GM12874 (cell line): Measurements from ENCODE around the gene CDRT15.
A peak's percentile ranks its signal among the peaks of the same experiment; 100 is the strongest.

Experiments
- TF ChIP-seq, protein P1 (sequence below): IDR thresholded peaks from 2 replicates; pipeline ENCODE4 v1.5.1; 2011; ENCODE audit warnings: low read depth, mild to moderate bottlenecking, control low read depth, low read length, moderate library complexity; ENCODE audit not compliant: insufficient read depth

The CDRT15 gene

GRCh38 chr17:14196377-14196997 lies 40.2 kb downstream of the CDRT15 start:
- TF ChIP-seq, protein P1, sequence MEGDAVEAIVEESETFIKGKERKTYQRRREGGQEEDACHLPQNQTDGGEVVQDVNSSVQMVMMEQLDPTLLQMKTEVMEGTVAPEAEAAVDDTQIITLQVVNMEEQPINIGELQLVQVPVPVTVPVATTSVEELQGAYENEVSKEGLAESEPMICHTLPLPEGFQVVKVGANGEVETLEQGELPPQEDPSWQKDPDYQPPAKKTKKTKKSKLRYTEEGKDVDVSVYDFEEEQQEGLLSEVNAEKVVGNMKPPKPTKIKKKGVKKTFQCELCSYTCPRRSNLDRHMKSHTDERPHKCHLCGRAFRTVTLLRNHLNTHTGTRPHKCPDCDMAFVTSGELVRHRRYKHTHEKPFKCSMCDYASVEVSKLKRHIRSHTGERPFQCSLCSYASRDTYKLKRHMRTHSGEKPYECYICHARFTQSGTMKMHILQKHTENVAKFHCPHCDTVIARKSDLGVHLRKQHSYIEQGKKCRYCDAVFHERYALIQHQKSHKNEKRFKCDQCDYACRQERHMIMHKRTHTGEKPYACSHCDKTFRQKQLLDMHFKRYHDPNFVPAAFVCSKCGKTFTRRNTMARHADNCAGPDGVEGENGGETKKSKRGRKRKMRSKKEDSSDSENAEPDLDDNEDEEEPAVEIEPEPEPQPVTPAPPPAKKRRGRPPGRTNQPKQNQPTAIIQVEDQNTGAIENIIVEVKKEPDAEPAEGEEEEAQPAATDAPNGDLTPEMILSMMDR, result peak; percentile 54
